K562 (cell line): ENCODE results near the gene MYO5C. TPM values are rescaled to one million over a fixed set of nuclear protein-coding genes. Genes with fewer than 3 reads are reported as not detected.

Experiments used
- ELF4 ChIP-seq: fragments of 450-650 bp; formaldehyde crosslinking; IDR thresholded peaks from 2 replicates; pipeline ENCODE4 v1.4.0; 2022; ENCODE audit warnings: missing genetic modification characterization
- ETS1 ChIP-seq: conservative IDR thresholded peaks from 2 replicates; pipeline ENCODE4 v1.6.1; 2011; ENCODE audit warnings: low read depth, mild to moderate bottlenecking, low read length; ENCODE audit not compliant: control insufficient read depth
- HSF4 ChIP-seq: fragments of 250-450 bp; sonication (Bioruptor Pico); IDR thresholded peaks from 2 replicates; pipeline ENCODE4 v2.1.2; 2022; ENCODE audit warnings: mild to moderate bottlenecking, moderate library complexity, borderline replicate concordance
- PREB ChIP-seq: sonication (generic); formaldehyde crosslinking; IDR thresholded peaks from 2 replicates; pipeline ENCODE4 v1.8.1; 2023; ENCODE audit warnings: mild to moderate bottlenecking, missing genetic modification reagents
- PRMT5 ChIP-seq: sonication (generic); formaldehyde crosslinking; IDR thresholded peaks from 2 replicates; pipeline ENCODE4 v1.5.0; 2020; ENCODE audit warnings: missing genetic modification reagents
- TAF1 ChIP-seq: IDR thresholded peaks from 2 replicates; pipeline ENCODE4 v1.6.1; 2011; ENCODE audit warnings: mild to moderate bottlenecking, low read length, moderate library complexity; ENCODE audit not compliant: insufficient read depth, control insufficient read depth, severe bottlenecking; ENCODE audit errors: extremely low read depth
- ZFPM2 ChIP-seq: fragments of 250-450 bp; sonication (Bioruptor Pico); IDR thresholded peaks from 2 replicates; pipeline ENCODE4 v1.5.1; 2022; ENCODE audit warnings: mild to moderate bottlenecking
- ZNF316 ChIP-seq: fragments of 450-650 bp; IDR thresholded peaks from 2 replicates; pipeline ENCODE4 v1.6.1; 2016
- polyA plus RNA-seq, 8 experiments: library from polyadenylated mRNA; depleted of rRNA in 4 of 8; stranded (reverse) in 5 of 8; unstranded in 3 of 8; fragments of >200 nt; fragmentation: Nextera tagmentation in 2 of 8; fragmentation: Illumina TruSeq in 1 of 8; extraction: Ambion mirVana in 2 of 8; extraction: Trizol in 1 of 8; gene quantifications; 2 replicates each; pipeline versions ENCODE4 v1.2.1 to v1.2.3, GENCODE V29; 2011 to 2014; ENCODE audit warnings: inconsistent platforms in 1 of 8, missing spikeins in 1 of 8
- total RNA-seq, 7 experiments: library from RNA; depleted of rRNA in 6 of 7; stranded (reverse); fragments of >200 nt in 6 of 7; fragmentation: Illumina TruSeq in 2 of 7; extraction: Trizol in 2 of 7; gene quantifications; 2 replicates each; pipeline versions ENCODE4 v1.2.1 to v1.2.3, GENCODE V29; 2011 to 2021; ENCODE audit warnings: low replicate concordance in 1 of 7
- TF ChIP-seq, protein P1 (sequence below): fragments of 250-450 bp; sonication (Bioruptor Pico); IDR thresholded peaks from 2 replicates; pipeline ENCODE4 v1.8.0; 2021; ENCODE audit warnings: borderline replicate concordance, mild to moderate bottlenecking, moderate library complexity; ENCODE audit not compliant: poor library complexity, severe bottlenecking
- TF ChIP-seq, protein P2 (sequence below), 2 experiments: fragments of 450-650 bp; formaldehyde crosslinking in 1 of 2; IDR thresholded peaks; 2 replicates each; pipeline versions ENCODE4 v1.4.0 to v1.6.1; 2014 to 2020; ENCODE audit warnings: mild to moderate bottlenecking in 2 of 2, borderline replicate concordance in 1 of 2, low read depth in 1 of 2

MYO5C gene
- total and polyA plus RNA-seq, 9 of the 15 experiments (the other 6 are each of a cell fraction or from before 2014, with no cell fraction given): 0.01 to 0.24 TPM; not detected in 7

- TF ChIP-seq PREB (no peak), HSF4 (CRISPR knock-in tag) (no peak), PRMT5 (CRISPR knock-in tag) (no peak), ZFPM2 (CRISPR knock-in tag) (no peak), ETS1 (no peak), ELF4 (no peak), TAF1 (no peak), ZNF316 (peak; percentile 33; the same call in 1 of the 2 replicates)
- TF ChIP-seq, protein P1, sequence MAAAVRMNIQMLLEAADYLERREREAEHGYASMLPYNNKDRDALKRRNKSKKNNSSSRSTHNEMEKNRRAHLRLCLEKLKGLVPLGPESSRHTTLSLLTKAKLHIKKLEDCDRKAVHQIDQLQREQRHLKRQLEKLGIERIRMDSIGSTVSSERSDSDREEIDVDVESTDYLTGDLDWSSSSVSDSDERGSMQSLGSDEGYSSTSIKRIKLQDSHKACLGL: no peak
- TF ChIP-seq, protein P2, sequence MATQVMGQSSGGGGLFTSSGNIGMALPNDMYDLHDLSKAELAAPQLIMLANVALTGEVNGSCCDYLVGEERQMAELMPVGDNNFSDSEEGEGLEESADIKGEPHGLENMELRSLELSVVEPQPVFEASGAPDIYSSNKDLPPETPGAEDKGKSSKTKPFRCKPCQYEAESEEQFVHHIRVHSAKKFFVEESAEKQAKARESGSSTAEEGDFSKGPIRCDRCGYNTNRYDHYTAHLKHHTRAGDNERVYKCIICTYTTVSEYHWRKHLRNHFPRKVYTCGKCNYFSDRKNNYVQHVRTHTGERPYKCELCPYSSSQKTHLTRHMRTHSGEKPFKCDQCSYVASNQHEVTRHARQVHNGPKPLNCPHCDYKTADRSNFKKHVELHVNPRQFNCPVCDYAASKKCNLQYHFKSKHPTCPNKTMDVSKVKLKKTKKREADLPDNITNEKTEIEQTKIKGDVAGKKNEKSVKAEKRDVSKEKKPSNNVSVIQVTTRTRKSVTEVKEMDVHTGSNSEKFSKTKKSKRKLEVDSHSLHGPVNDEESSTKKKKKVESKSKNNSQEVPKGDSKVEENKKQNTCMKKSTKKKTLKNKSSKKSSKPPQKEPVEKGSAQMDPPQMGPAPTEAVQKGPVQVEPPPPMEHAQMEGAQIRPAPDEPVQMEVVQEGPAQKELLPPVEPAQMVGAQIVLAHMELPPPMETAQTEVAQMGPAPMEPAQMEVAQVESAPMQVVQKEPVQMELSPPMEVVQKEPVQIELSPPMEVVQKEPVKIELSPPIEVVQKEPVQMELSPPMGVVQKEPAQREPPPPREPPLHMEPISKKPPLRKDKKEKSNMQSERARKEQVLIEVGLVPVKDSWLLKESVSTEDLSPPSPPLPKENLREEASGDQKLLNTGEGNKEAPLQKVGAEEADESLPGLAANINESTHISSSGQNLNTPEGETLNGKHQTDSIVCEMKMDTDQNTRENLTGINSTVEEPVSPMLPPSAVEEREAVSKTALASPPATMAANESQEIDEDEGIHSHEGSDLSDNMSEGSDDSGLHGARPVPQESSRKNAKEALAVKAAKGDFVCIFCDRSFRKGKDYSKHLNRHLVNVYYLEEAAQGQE (IDR thresholded peaks at IDR 0.05; ENCODE audit: borderline replicate concordance): peak; percentile 55; the same call in 1 of the 2 replicates
- TF ChIP-seq, protein P2 (CRISPR knock-in tag; IDR thresholded peaks at IDR 0.05; ENCODE audit: low read depth): no peak
Measured at GRCh38 chr15:52331490-52332240, 36.1 kb upstream of the MYO5C start (continued).
